Neural progenitor cell (in vitro differentiated cells): ENCODE results near the gene POLR3B.

Experiments used
- EZH2 ChIP-seq: fragments of 200-600 bp; sonication (generic); IDR thresholded peaks from 2 replicates; pipeline ENCODE4 v1.6.1; 2017; ENCODE audit warnings: antibody characterized with exemption, mild to moderate bottlenecking, moderate library complexity
- EZH2phosphoT487 ChIP-seq: fragments of 200-600 bp; sonication (generic); IDR thresholded peaks from 2 replicates; pipeline ENCODE4 v1.6.1; 2017; ENCODE audit warnings: antibody characterized with exemption
- TF ChIP-seq, protein P1 (sequence below): fragments of 200-600 bp; sonication (generic); IDR thresholded peaks from 2 replicates; pipeline ENCODE4 v1.5.1; 2017; ENCODE audit warnings: antibody characterized with exemption, mild to moderate bottlenecking

- TF ChIP-seq, protein P1, sequence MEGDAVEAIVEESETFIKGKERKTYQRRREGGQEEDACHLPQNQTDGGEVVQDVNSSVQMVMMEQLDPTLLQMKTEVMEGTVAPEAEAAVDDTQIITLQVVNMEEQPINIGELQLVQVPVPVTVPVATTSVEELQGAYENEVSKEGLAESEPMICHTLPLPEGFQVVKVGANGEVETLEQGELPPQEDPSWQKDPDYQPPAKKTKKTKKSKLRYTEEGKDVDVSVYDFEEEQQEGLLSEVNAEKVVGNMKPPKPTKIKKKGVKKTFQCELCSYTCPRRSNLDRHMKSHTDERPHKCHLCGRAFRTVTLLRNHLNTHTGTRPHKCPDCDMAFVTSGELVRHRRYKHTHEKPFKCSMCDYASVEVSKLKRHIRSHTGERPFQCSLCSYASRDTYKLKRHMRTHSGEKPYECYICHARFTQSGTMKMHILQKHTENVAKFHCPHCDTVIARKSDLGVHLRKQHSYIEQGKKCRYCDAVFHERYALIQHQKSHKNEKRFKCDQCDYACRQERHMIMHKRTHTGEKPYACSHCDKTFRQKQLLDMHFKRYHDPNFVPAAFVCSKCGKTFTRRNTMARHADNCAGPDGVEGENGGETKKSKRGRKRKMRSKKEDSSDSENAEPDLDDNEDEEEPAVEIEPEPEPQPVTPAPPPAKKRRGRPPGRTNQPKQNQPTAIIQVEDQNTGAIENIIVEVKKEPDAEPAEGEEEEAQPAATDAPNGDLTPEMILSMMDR: no peak
- TF ChIP-seq EZH2: no peak
- TF ChIP-seq EZH2phosphoT487: no peak
These were observed 31.6 kb downstream of the POLR3B start for GRCh38 chr12:106389151-106389550.
